Ascending aorta (tissue), 2 donors: ENCODE results near the gene LIX1L. TPM values are rescaled to one million over a fixed set of nuclear protein-coding genes. Genes with fewer than 3 reads are reported as not detected.

Experiments
- DNase-seq, 2 donors: peaks; one replicate each; pipeline ENCODE4 v3.0.0-alpha.2; 2019; ENCODE audit warnings: low spot score in 2 of 2
- H3K27ac ChIP-seq, 2 donors: fragments of 200-600 bp; sonication (generic); one replicate each; pipeline ENCODE4 v1.5.1; 2016 to 2017; ENCODE audit warnings: mild to moderate bottlenecking in 1 of 2
- H3K27me3 ChIP-seq: fragments of 200-600 bp; sonication (generic); one replicate; pipeline ENCODE4 v1.5.1; 2017
- H3K36me3 ChIP-seq, 2 donors: fragments of 200-600 bp; sonication (generic); one replicate each; pipeline ENCODE4 v1.5.1; 2016
- H3K4me1 ChIP-seq, 2 donors: fragments of 200-600 bp; sonication (generic); one replicate each; pipeline ENCODE4 v1.5.1; 2016 to 2017; ENCODE audit warnings: mild to moderate bottlenecking in 1 of 2
- H3K4me3 ChIP-seq, 2 donors: fragments of 200-600 bp; sonication (generic); one replicate each; pipeline ENCODE4 v1.5.1; 2016 to 2017; ENCODE audit warnings: mild to moderate bottlenecking in 1 of 2
- H3K9me3 ChIP-seq, 2 donors: fragments of 200-600 bp; sonication (generic); one replicate each; pipeline ENCODE4 v1.5.1; 2016
- intact Hi-C: fragments of 100-400 bp; cut with DNase I; formaldehyde crosslinking; loops from one replicate; pipeline ENCODE4 v1.15.1; 2023
- total RNA-seq: library from RNA; depleted of rRNA; stranded (reverse); fragments of >200 nt; gene quantifications from one replicate; pipeline ENCODE4 v1.1.0, GENCODE V29; 2016
- TF ChIP-seq, protein P1 (sequence below), 3 experiments: fragments of 200-600 bp in 2 of 3; fragments of 450-650 bp in 1 of 3; sonication (generic) in 2 of 3; IDR thresholded peaks; one replicate each; pipeline ENCODE4 v1.5.1; 2016 to 2019; ENCODE audit warnings: antibody characterized with exemption in 3 of 3, mild to moderate bottlenecking in 1 of 3, moderate library complexity in 1 of 3

Gene LIX1L
- total RNA-seq, 1 donor from 2014 or later = 44.0 TPM

DNA sequence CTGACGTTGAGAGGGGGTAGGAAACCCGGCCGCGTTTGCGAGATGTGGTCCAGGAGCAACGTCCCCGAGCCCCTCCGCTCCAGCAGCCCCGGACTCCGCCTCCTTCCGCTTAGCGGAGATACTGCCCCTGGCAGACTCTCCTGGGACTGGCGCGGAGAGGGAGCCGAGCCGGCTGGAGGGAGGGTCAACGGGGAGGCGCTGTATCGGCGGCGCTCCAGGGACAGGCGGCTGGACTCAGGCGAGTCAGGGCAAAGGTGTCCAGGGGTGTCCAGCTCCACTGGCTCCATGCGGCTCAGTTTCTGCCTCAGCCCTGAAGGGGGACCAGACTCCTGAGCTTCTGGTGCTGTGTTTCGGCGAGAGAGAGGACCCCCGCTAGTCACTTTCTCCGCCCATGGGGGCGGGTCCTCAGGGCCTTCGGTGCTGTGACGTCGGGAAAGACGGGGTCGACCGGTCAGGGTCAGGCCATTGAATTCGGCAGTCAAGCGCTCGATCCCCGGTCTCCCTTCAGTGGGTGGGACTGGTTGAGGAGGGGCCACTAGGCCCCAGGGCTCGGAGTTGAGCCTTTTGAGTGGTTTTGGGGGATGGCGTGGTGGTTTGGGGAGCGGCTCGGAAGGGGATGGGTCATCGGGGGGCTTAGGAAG lies 2.8 kb upstream of the LIX1L start:
- TF ChIP-seq, protein P1, sequence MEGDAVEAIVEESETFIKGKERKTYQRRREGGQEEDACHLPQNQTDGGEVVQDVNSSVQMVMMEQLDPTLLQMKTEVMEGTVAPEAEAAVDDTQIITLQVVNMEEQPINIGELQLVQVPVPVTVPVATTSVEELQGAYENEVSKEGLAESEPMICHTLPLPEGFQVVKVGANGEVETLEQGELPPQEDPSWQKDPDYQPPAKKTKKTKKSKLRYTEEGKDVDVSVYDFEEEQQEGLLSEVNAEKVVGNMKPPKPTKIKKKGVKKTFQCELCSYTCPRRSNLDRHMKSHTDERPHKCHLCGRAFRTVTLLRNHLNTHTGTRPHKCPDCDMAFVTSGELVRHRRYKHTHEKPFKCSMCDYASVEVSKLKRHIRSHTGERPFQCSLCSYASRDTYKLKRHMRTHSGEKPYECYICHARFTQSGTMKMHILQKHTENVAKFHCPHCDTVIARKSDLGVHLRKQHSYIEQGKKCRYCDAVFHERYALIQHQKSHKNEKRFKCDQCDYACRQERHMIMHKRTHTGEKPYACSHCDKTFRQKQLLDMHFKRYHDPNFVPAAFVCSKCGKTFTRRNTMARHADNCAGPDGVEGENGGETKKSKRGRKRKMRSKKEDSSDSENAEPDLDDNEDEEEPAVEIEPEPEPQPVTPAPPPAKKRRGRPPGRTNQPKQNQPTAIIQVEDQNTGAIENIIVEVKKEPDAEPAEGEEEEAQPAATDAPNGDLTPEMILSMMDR (IDR thresholded peaks at IDR 0.05) = peak in 1 of 3 experiments; percentile 23
- Histone ChIP-seq H3K27ac (peak overlapping the region; percentile 96 to 97), H3K9me3 (no peaks in the 10 kb centered on the region), H3K4me1 (peaks cover 17 to 46% of the 10 kb centered on the region in 2 donors), H3K27me3 (no peaks in the 10 kb centered on the region), H3K36me3 (no peaks in the 10 kb centered on the region), H3K4me3 (peak overlapping the region; percentile 81 to 92)
- peak; percentile 39 to 90 for DNase-seq
- intact Hi-C loops = loop anchor here (5.0 kb wide), 2 partner anchors 37 to 52 kb away; partner anchors contain the start of gene TXNIP

DNA sequence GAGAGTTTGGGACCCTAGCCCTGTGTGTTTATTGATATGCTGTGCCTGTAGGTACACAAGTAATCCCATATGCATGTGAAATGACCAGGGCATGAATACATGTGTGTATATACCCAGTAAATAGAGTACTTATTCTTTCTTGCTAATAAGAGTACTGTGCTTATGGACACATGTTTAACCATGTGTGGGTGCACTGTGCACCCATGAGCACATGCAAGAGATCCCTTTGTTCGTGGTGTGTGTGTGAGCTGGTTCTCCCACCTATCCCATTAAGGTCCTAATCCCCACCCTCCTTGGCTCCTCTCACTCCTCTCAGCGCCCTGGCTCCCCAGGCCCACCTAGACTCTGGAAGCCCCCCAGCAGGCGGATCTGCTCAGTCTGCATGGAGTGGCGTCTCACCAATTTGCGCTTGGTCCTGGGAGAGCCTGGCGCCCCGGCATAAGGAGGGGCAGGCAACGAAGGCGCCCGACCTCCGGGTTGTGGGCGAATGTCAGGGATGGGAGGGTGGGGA lies 2.2 kb upstream of the LIX1L start:
- H3K36me3 ChIP-seq = no peaks in the 10 kb centered on the region
- H3K4me1 ChIP-seq = peaks cover 22 to 51% of the 10 kb centered on the region in 2 donors
- H3K27ac ChIP-seq = peak overlapping the region; percentile 96 to 97
- H3K27me3 ChIP-seq = no peaks in the 10 kb centered on the region
- no peak for DNase-seq
- H3K9me3 ChIP-seq = no peaks in the 10 kb centered on the region
- intact Hi-C loops = loop anchor here (5.0 kb wide), 2 partner anchors 37 to 52 kb away; partner anchors contain the start of gene TXNIP
- H3K4me3 ChIP-seq = peak overlapping the region; percentile 81 to 92
- TF ChIP-seq, protein P1 (IDR thresholded peaks at IDR 0.05) = no peak

DNA sequence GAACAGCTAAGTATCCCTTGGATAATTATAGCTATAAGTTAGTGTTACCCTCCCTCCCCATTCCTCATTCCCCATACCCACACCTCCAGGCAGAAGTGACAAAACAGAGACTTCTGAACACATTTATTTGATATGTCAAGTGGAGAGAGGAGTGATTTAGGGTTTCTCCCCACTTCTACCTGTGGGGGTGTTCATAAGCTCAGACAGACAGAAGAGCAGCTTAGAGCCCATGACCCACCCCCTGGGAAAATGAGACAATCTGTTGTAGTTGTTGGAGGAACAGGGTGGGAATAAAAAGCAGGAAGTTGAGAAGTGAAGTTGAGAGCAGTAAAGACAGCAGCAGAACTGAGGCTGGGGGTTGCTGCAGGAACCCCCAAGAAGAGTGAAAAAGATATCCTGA lies 1.5 kb upstream of the LIX1L start:
- H3K36me3 ChIP-seq = no peaks in the 10 kb centered on the region
- intact Hi-C loops = no loop called here
- H3K27ac ChIP-seq = peak overlapping the region; percentile 96 to 97
- no peaks in the 10 kb centered on the region for H3K9me3 ChIP-seq
- TF ChIP-seq, protein P1 (IDR thresholded peaks at IDR 0.05) = no peak
- H3K4me3 ChIP-seq = no peak overlapping the region
- H3K27me3 ChIP-seq = no peaks in the 10 kb centered on the region
- DNase-seq = no peak
- peaks cover 23 to 57% of the 10 kb centered on the region in 2 donors for H3K4me1 ChIP-seq

DNA sequence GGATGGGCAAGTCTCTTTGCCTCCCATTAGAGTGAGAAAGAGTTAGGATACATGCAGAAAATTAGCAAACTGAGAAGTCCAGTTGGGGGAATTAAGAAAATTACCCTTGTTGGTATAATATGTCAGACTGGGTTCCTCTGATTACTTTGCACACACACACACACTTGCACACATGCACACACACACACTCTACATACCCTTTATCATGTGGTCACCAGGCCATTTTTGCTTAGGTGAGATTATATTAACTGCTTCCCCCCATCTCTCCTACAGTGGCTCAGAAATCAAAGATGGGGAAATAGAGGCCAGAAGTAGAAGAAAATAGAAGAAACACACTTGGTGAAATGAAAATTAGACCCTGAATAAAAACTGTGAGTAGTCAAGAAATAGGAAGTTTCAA lies 917 bp upstream of the LIX1L start:
- Histone ChIP-seq H3K27me3 (no peaks in the 10 kb centered on the region), H3K27ac (peak overlapping the region; percentile 96 to 97), H3K4me3 (peak overlapping the region in 1 of 2 donors; percentile 87), H3K4me1 (peaks cover 23 to 59% of the 10 kb centered on the region in 2 donors), H3K36me3 (no peaks in the 10 kb centered on the region), H3K9me3 (no peaks in the 10 kb centered on the region)
- intact Hi-C loops = loop anchor here (1.0 kb wide), 1 partner anchor 31 kb away; the partner anchor contains the start of gene RBM8A
- TF ChIP-seq, protein P1 (IDR thresholded peaks at IDR 0.05) = no peak
- no peak for DNase-seq

DNA sequence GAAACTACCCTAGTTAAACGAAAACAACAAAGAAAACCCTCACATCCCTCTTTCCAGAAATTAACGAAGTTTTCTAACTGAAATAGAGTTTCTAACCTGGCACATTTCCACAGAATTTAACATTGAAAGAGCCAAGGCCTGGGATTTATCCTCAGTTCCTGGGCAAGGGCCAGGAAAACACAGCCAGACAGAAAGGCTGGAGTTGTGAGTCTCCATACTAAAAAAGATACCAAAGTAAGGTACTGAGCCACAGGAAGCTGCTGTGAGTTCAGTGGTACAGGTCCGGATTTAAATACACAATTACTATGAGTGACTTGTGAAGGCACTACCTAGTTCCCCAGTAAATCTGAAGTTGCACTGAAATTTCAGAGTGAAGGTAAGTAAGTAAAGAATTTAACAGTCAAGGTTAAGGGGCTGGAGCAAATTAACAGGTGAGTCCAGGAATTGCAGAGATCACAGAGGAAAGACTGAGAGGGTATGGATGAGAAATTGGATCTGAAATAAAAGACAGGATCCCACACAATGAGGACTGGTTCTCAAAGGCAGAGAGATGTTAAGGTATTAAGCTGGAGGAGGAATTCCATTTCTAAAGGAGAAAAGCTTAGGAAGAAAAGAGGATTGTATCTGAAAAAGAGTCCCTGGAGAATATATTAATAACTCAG lies 905 bp downstream of the LIX1L start:
- TF ChIP-seq, protein P1 (IDR thresholded peaks at IDR 0.05) = no peak
- no peaks in the 10 kb centered on the region for H3K36me3 ChIP-seq
- no peaks in the 10 kb centered on the region for H3K9me3 ChIP-seq
- H3K27ac ChIP-seq = peak overlapping the region; percentile 96 to 97
- H3K4me1 ChIP-seq = peaks cover 15 to 52% of the 10 kb centered on the region in 2 donors
- DNase-seq = no peak
- peak overlapping the region; percentile 87 to 99 for H3K4me3 ChIP-seq
- intact Hi-C loops = loop anchor here (2.0 kb wide), 1 partner anchor 64 kb away; no protein-coding TSS in a partner anchor
- no peaks in the 10 kb centered on the region for H3K27me3 ChIP-seq
